ENCODE data around the gene MAGI2.

Gene MAGI2

DNA sequence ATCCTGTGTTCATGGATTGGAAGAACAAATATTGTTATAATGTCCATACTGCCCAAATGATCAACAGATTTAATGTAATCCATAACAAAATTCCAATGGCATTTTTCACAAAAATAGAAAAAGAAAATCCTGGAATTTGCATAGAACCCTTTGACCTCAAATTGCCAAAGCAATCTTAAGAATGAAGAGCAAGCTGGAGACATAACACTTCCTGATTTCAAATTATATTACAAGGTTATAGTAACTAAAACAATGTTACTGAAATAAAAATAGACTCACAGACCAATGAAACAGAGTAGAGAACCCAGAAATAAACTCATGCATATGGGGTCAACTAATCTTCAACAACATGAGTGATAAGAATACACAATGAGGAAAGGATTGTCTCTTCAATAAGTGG lies 1352.4 kb downstream of the MAGI2 start:
- H3K4me2 ChIP-seq (ENCODE audit: low read depth, low read length, poor library complexity, severe bottlenecking), result no peak overlapping the region
- no peaks in the 10 kb centered on the region for H3K4me1 ChIP-seq (ENCODE audit: insufficient read depth, low read length, poor library complexity, severe bottlenecking)
- H3K27me3 ChIP-seq (ENCODE audit: insufficient read depth, low read length, poor library complexity, severe bottlenecking), result no peaks in the 10 kb centered on the region
- no peak overlapping the region for H3K9ac ChIP-seq (ENCODE audit: low read depth, low read length, poor library complexity, severe bottlenecking)
- H3K9me3 ChIP-seq (ENCODE audit: insufficient read depth, low read depth, low read length), result no peaks in the 10 kb centered on the region
- no peak for TF ChIP-seq EZH2phosphoT487 (IDR thresholded peaks at IDR 0.05; ENCODE audit: borderline replicate concordance)
- TF ChIP-seq, protein P1, sequence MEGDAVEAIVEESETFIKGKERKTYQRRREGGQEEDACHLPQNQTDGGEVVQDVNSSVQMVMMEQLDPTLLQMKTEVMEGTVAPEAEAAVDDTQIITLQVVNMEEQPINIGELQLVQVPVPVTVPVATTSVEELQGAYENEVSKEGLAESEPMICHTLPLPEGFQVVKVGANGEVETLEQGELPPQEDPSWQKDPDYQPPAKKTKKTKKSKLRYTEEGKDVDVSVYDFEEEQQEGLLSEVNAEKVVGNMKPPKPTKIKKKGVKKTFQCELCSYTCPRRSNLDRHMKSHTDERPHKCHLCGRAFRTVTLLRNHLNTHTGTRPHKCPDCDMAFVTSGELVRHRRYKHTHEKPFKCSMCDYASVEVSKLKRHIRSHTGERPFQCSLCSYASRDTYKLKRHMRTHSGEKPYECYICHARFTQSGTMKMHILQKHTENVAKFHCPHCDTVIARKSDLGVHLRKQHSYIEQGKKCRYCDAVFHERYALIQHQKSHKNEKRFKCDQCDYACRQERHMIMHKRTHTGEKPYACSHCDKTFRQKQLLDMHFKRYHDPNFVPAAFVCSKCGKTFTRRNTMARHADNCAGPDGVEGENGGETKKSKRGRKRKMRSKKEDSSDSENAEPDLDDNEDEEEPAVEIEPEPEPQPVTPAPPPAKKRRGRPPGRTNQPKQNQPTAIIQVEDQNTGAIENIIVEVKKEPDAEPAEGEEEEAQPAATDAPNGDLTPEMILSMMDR (conservative IDR thresholded peaks at IDR 0.05; ENCODE audit: low read length), result no peak
- H4K20me1 ChIP-seq (ENCODE audit: insufficient read depth, low read length, poor library complexity, severe bottlenecking), result no peaks in the 10 kb centered on the region
- H3K79me2 ChIP-seq (ENCODE audit: insufficient read depth, low read length), result no peaks in the 10 kb centered on the region
- H3K36me3 ChIP-seq (ENCODE audit: insufficient read depth, low read length), result no peaks in the 10 kb centered on the region
- no peak overlapping the region for H3K4me3 ChIP-seq (ENCODE audit: low read length, poor library complexity, severe bottlenecking)
- no peak overlapping the region for H2AFZ ChIP-seq (ENCODE audit: low read length)
- H3K9me2 ChIP-seq (replicated peaks; ENCODE audit: low read depth, low read length), result no peaks in the 10 kb centered on the region
- H3F3A ChIP-seq (ENCODE audit: low read depth), result no peaks in the 10 kb centered on the region

- no peaks in the 10 kb centered on the region for H3F3A ChIP-seq (ENCODE audit: low read depth)
- H3K9me3 ChIP-seq (ENCODE audit: insufficient read depth, low read depth, low read length), result no peaks in the 10 kb centered on the region
- no peak overlapping the region for H3K4me2 ChIP-seq (ENCODE audit: low read depth, low read length, poor library complexity, severe bottlenecking)
- no peaks in the 10 kb centered on the region for H4K20me1 ChIP-seq (ENCODE audit: insufficient read depth, low read length, poor library complexity, severe bottlenecking)
- H3K36me3 ChIP-seq (ENCODE audit: insufficient read depth, low read length), result no peaks in the 10 kb centered on the region
- H3K9ac ChIP-seq (ENCODE audit: low read depth, low read length, poor library complexity, severe bottlenecking), result no peak overlapping the region
- H3K4me3 ChIP-seq (ENCODE audit: low read length, poor library complexity, severe bottlenecking), result no peak overlapping the region
- H3K79me2 ChIP-seq (ENCODE audit: insufficient read depth, low read length), result no peaks in the 10 kb centered on the region
- no peak overlapping the region for H2AFZ ChIP-seq (ENCODE audit: low read length)
- TF ChIP-seq, protein P1 (conservative IDR thresholded peaks at IDR 0.05; ENCODE audit: low read length), result no peak
- TF ChIP-seq EZH2phosphoT487 (IDR thresholded peaks at IDR 0.05; ENCODE audit: borderline replicate concordance), result no peak
- H3K27me3 ChIP-seq (ENCODE audit: insufficient read depth, low read length, poor library complexity, severe bottlenecking), result no peaks in the 10 kb centered on the region
- no peaks in the 10 kb centered on the region for H3K4me1 ChIP-seq (ENCODE audit: insufficient read depth, low read length, poor library complexity, severe bottlenecking)
- no peaks in the 10 kb centered on the region for H3K9me2 ChIP-seq (replicated peaks; ENCODE audit: low read depth, low read length)
These were observed 1353.6 kb downstream of the MAGI2 start for GRCh38 chr7:78099715-78100394.

GRCh38 chr7:78095549-78095948 lies 1357.9 kb downstream of the MAGI2 start:
- Histone ChIP-seq H3K4me3 (ENCODE audit: low read length, poor library complexity, severe bottlenecking) (no peak overlapping the region), H3K9me3 (ENCODE audit: insufficient read depth, low read depth, low read length) (no peaks in the 10 kb centered on the region), H4K20me1 (ENCODE audit: insufficient read depth, low read length, poor library complexity, severe bottlenecking) (no peaks in the 10 kb centered on the region), H3K4me1 (ENCODE audit: insufficient read depth, low read length, poor library complexity, severe bottlenecking) (no peaks in the 10 kb centered on the region), H3K9me2 (replicated peaks; ENCODE audit: low read depth, low read length) (no peaks in the 10 kb centered on the region), H3K27me3 (ENCODE audit: insufficient read depth, low read length, poor library complexity, severe bottlenecking) (no peaks in the 10 kb centered on the region), H3K79me2 (ENCODE audit: insufficient read depth, low read length) (no peaks in the 10 kb centered on the region), H3K36me3 (ENCODE audit: insufficient read depth, low read length) (no peaks in the 10 kb centered on the region), H2AFZ (ENCODE audit: low read length) (no peak overlapping the region), H3F3A (ENCODE audit: low read depth) (no peaks in the 10 kb centered on the region), H3K9ac (ENCODE audit: low read depth, low read length, poor library complexity, severe bottlenecking) (no peak overlapping the region), H3K4me2 (ENCODE audit: low read depth, low read length, poor library complexity, severe bottlenecking) (no peak overlapping the region)
- TF ChIP-seq, protein P1 (conservative IDR thresholded peaks at IDR 0.05; ENCODE audit: low read length), result no peak
- TF ChIP-seq EZH2phosphoT487 (IDR thresholded peaks at IDR 0.05; ENCODE audit: borderline replicate concordance), result no peak

All from Loucy (cell line).